Measurements from ENCODE around the gene PTPRD.

Gene PTPRD

GRCh38 chr9:10612641-10613398 is at the start of gene PTPRD:
PTPRD (minus strand) TSS chr9:10613002.
- no peak within 1 kb of the TSS for H3K27ac ChIP-seq (ENCODE audit: low read depth, low read length)
- no peaks in the 10 kb centered on the region for H3K9me3 ChIP-seq (ENCODE audit: control insufficient read depth in 1 of 2, low read length in 2 of 2)
- H3K4me3 ChIP-seq (ENCODE audit: low read depth in 1 of 2, low read length in 2 of 2): peak within 1 kb of the TSS; percentile 19 to 30
- no peaks in the 10 kb centered on the region for H3K36me3 ChIP-seq (ENCODE audit: control insufficient read depth in 1 of 2, insufficient read depth in 2 of 2, low read length in 2 of 2)
- peaks cover 12 to 23% of the 10 kb centered on the region in 2 donors for H3K27me3 ChIP-seq (ENCODE audit: control insufficient read depth in 1 of 2, insufficient read depth in 2 of 2, low read length in 2 of 2)
- H3K9ac ChIP-seq (ENCODE audit: low read depth in 1 of 2, low read length in 2 of 2): no peak within 1 kb of the TSS
- no peaks in the 10 kb centered on the region for H3K4me1 ChIP-seq (ENCODE audit: control insufficient read depth in 1 of 2, insufficient read depth in 2 of 2, low read length in 2 of 2)

DNA sequence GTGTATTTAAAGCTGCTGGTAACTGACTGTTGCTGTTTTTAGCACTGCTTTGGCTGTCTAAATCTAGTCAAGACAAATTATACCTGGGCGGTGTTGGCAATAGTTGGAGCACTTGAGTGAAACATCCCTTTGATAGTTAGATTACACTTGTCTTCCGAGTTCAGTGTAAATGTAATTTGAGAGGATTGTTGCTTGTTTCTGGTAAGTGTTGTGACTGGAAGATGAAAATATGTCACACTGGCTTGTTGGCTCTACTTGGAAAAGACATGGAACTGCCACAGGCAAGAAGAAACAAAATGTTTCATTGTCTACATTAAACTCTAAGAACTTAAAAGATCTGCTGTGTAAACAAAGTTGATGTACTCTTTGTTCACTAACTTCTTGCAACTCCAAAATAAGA is 49.2 kb upstream of the PTPRD start:
- no peaks in the 10 kb centered on the region for H3K9me3 ChIP-seq (ENCODE audit: control insufficient read depth in 1 of 2, low read length in 2 of 2)
- H3K4me3 ChIP-seq (ENCODE audit: low read depth in 1 of 2, low read length in 2 of 2): no peak overlapping the region
- no peaks in the 10 kb centered on the region for H3K4me1 ChIP-seq (ENCODE audit: control insufficient read depth in 1 of 2, insufficient read depth in 2 of 2, low read length in 2 of 2)
- no peak overlapping the region for H3K9ac ChIP-seq (ENCODE audit: low read depth in 1 of 2, low read length in 2 of 2)
- no peaks in the 10 kb centered on the region for H3K27me3 ChIP-seq (ENCODE audit: control insufficient read depth in 1 of 2, insufficient read depth in 2 of 2, low read length in 2 of 2)
- H3K27ac ChIP-seq (ENCODE audit: low read depth, low read length): no peak overlapping the region
- no peaks in the 10 kb centered on the region for H3K36me3 ChIP-seq (ENCODE audit: control insufficient read depth in 1 of 2, insufficient read depth in 2 of 2, low read length in 2 of 2)

DNA sequence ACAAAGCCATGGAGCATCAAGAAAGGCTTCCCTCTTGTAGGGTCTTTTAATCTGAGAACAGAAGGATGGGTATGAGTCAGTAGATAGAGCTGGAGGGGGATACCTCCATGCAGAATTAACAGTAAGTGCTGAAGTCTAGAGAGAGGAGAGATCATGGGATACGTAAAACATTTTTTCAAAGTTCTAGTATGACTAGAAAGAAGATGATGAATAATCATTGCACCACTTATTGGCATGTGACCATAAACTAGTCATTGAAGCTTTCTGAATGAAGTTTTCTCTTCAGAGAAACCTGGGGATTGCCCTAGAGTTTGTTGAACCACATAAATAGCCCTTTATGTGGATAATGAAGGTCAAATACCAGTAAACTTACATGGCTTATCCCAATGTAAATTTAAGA is 48.6 kb upstream of the PTPRD start:
- Histone ChIP-seq H3K9me3 (ENCODE audit: control insufficient read depth in 1 of 2, low read length in 2 of 2) (no peaks in the 10 kb centered on the region), H3K36me3 (ENCODE audit: control insufficient read depth in 1 of 2, insufficient read depth in 2 of 2, low read length in 2 of 2) (no peaks in the 10 kb centered on the region), H3K9ac (ENCODE audit: low read depth in 1 of 2, low read length in 2 of 2) (no peak overlapping the region), H3K4me3 (ENCODE audit: low read depth in 1 of 2, low read length in 2 of 2) (no peak overlapping the region), H3K27ac (ENCODE audit: low read depth, low read length) (no peak overlapping the region), H3K4me1 (ENCODE audit: control insufficient read depth in 1 of 2, insufficient read depth in 2 of 2, low read length in 2 of 2) (no peaks in the 10 kb centered on the region), H3K27me3 (ENCODE audit: control insufficient read depth in 1 of 2, insufficient read depth in 2 of 2, low read length in 2 of 2) (no peaks in the 10 kb centered on the region)

GRCh38 chr9:10651012-10651411 is 38.2 kb upstream of the PTPRD start:
- H3K4me1 ChIP-seq (ENCODE audit: control insufficient read depth in 1 of 2, insufficient read depth in 2 of 2, low read length in 2 of 2): no peaks in the 10 kb centered on the region
- no peaks in the 10 kb centered on the region for H3K27me3 ChIP-seq (ENCODE audit: control insufficient read depth in 1 of 2, insufficient read depth in 2 of 2, low read length in 2 of 2)
- no peak overlapping the region for H3K9ac ChIP-seq (ENCODE audit: low read depth in 1 of 2, low read length in 2 of 2)
- H3K4me3 ChIP-seq (ENCODE audit: low read depth in 1 of 2, low read length in 2 of 2): no peak overlapping the region
- H3K27ac ChIP-seq (ENCODE audit: low read depth, low read length): no peak overlapping the region
- peaks cover 8 to 12% of the 10 kb centered on the region in 2 donors for H3K9me3 ChIP-seq (ENCODE audit: control insufficient read depth in 1 of 2, low read length in 2 of 2)
- H3K36me3 ChIP-seq (ENCODE audit: control insufficient read depth in 1 of 2, insufficient read depth in 2 of 2, low read length in 2 of 2): no peaks in the 10 kb centered on the region

DNA sequence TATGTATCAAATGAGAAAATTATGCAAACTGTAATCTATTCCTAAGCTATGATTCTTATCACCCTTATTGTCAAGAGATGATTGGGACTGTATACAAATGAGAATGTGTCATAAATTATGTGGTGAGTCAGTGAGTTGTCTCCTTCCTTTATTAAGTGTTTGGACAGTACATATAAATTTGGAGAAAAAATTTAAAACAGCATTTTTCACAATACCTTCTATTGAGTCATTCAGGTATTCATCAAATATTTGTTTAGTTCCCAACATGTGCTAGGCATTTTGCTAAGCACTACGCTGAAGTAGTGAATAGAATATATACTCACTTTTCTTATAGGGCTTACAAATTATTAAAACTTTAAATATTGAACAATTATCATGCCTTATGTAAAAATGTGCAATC is 36.3 kb upstream of the PTPRD start:
- Histone ChIP-seq H3K4me1 (ENCODE audit: control insufficient read depth in 1 of 2, insufficient read depth in 2 of 2, low read length in 2 of 2) (no peaks in the 10 kb centered on the region), H3K27ac (ENCODE audit: low read depth, low read length) (no peak overlapping the region), H3K27me3 (ENCODE audit: control insufficient read depth in 1 of 2, insufficient read depth in 2 of 2, low read length in 2 of 2) (no peaks in the 10 kb centered on the region), H3K9me3 (ENCODE audit: control insufficient read depth in 1 of 2, low read length in 2 of 2) (peaks cover 8 to 12% of the 10 kb centered on the region in 2 donors), H3K9ac (ENCODE audit: low read depth in 1 of 2, low read length in 2 of 2) (no peak overlapping the region), H3K36me3 (ENCODE audit: control insufficient read depth in 1 of 2, insufficient read depth in 2 of 2, low read length in 2 of 2) (no peaks in the 10 kb centered on the region), H3K4me3 (ENCODE audit: low read depth in 1 of 2, low read length in 2 of 2) (no peak overlapping the region)

GRCh38 chr9:10633785-10634184 is 21.0 kb upstream of the PTPRD start:
- no peak overlapping the region for H3K4me3 ChIP-seq (ENCODE audit: low read depth in 1 of 2, low read length in 2 of 2)
- H3K27me3 ChIP-seq (ENCODE audit: control insufficient read depth in 1 of 2, insufficient read depth in 2 of 2, low read length in 2 of 2): no peaks in the 10 kb centered on the region
- H3K27ac ChIP-seq (ENCODE audit: low read depth, low read length): no peak overlapping the region
- H3K36me3 ChIP-seq (ENCODE audit: control insufficient read depth in 1 of 2, insufficient read depth in 2 of 2, low read length in 2 of 2): no peaks in the 10 kb centered on the region
- H3K4me1 ChIP-seq (ENCODE audit: control insufficient read depth in 1 of 2, insufficient read depth in 2 of 2, low read length in 2 of 2): no peaks in the 10 kb centered on the region
- peaks cover 0 to 3% of the 10 kb centered on the region in 2 donors for H3K9me3 ChIP-seq (ENCODE audit: control insufficient read depth in 1 of 2, low read length in 2 of 2)
- no peak overlapping the region for H3K9ac ChIP-seq (ENCODE audit: low read depth in 1 of 2, low read length in 2 of 2)

GRCh38 chr9:10614196-10614800 is 1.5 kb upstream of the PTPRD start:
- Histone ChIP-seq H3K4me3 (ENCODE audit: low read depth in 1 of 2, low read length in 2 of 2) (no peak overlapping the region), H3K27ac (ENCODE audit: low read depth, low read length) (no peak overlapping the region), H3K36me3 (ENCODE audit: control insufficient read depth in 1 of 2, insufficient read depth in 2 of 2, low read length in 2 of 2) (no peaks in the 10 kb centered on the region), H3K9ac (ENCODE audit: low read depth in 1 of 2, low read length in 2 of 2) (no peak overlapping the region), H3K4me1 (ENCODE audit: control insufficient read depth in 1 of 2, insufficient read depth in 2 of 2, low read length in 2 of 2) (no peaks in the 10 kb centered on the region), H3K27me3 (ENCODE audit: control insufficient read depth in 1 of 2, insufficient read depth in 2 of 2, low read length in 2 of 2) (peaks cover 12 to 23% of the 10 kb centered on the region in 2 donors), H3K9me3 (ENCODE audit: control insufficient read depth in 1 of 2, low read length in 2 of 2) (no peaks in the 10 kb centered on the region)

GRCh38 chr9:10613419-10613818 is 617 bp upstream of the PTPRD start:
- Histone ChIP-seq H3K9ac (ENCODE audit: low read depth in 1 of 2, low read length in 2 of 2) (no peak overlapping the region), H3K4me1 (ENCODE audit: control insufficient read depth in 1 of 2, insufficient read depth in 2 of 2, low read length in 2 of 2) (no peaks in the 10 kb centered on the region), H3K36me3 (ENCODE audit: control insufficient read depth in 1 of 2, insufficient read depth in 2 of 2, low read length in 2 of 2) (no peaks in the 10 kb centered on the region), H3K27me3 (ENCODE audit: control insufficient read depth in 1 of 2, insufficient read depth in 2 of 2, low read length in 2 of 2) (peaks cover 12 to 23% of the 10 kb centered on the region in 2 donors), H3K27ac (ENCODE audit: low read depth, low read length) (no peak overlapping the region), H3K9me3 (ENCODE audit: control insufficient read depth in 1 of 2, low read length in 2 of 2) (no peaks in the 10 kb centered on the region), H3K4me3 (ENCODE audit: low read depth in 1 of 2, low read length in 2 of 2) (no peak overlapping the region)

GRCh38 chr9:10605388-10605787 is 7.4 kb downstream of the PTPRD start:
- H3K9me3 ChIP-seq (ENCODE audit: control insufficient read depth in 1 of 2, low read length in 2 of 2): no peaks in the 10 kb centered on the region
- H3K36me3 ChIP-seq (ENCODE audit: control insufficient read depth in 1 of 2, insufficient read depth in 2 of 2, low read length in 2 of 2): no peaks in the 10 kb centered on the region
- no peaks in the 10 kb centered on the region for H3K4me1 ChIP-seq (ENCODE audit: control insufficient read depth in 1 of 2, insufficient read depth in 2 of 2, low read length in 2 of 2)
- no peak overlapping the region for H3K9ac ChIP-seq (ENCODE audit: low read depth in 1 of 2, low read length in 2 of 2)
- no peak overlapping the region for H3K4me3 ChIP-seq (ENCODE audit: low read depth in 1 of 2, low read length in 2 of 2)
- H3K27ac ChIP-seq (ENCODE audit: low read depth, low read length): no peak overlapping the region
- no peaks in the 10 kb centered on the region for H3K27me3 ChIP-seq (ENCODE audit: control insufficient read depth in 1 of 2, insufficient read depth in 2 of 2, low read length in 2 of 2)

- H3K4me3 ChIP-seq (ENCODE audit: low read depth in 1 of 2, low read length in 2 of 2): no peak overlapping the region
- no peaks in the 10 kb centered on the region for H3K27me3 ChIP-seq (ENCODE audit: control insufficient read depth in 1 of 2, insufficient read depth in 2 of 2, low read length in 2 of 2)
- H3K27ac ChIP-seq (ENCODE audit: low read depth, low read length): no peak overlapping the region
- H3K4me1 ChIP-seq (ENCODE audit: control insufficient read depth in 1 of 2, insufficient read depth in 2 of 2, low read length in 2 of 2): no peaks in the 10 kb centered on the region
- no peak overlapping the region for H3K9ac ChIP-seq (ENCODE audit: low read depth in 1 of 2, low read length in 2 of 2)
- no peaks in the 10 kb centered on the region for H3K36me3 ChIP-seq (ENCODE audit: control insufficient read depth in 1 of 2, insufficient read depth in 2 of 2, low read length in 2 of 2)
- no peaks in the 10 kb centered on the region for H3K9me3 ChIP-seq (ENCODE audit: control insufficient read depth in 1 of 2, low read length in 2 of 2)
Observed at GRCh38 chr9:10604927-10605326, 7.9 kb downstream of the PTPRD start.
